Chondrocyte (in vitro differentiated cells): ENCODE measurements around the gene HLA-DQA1. TPM values are rescaled to one million over a fixed set of nuclear protein-coding genes. Genes with fewer than 3 reads are reported as not detected.
A peak's percentile ranks its signal among the peaks of the same experiment; 100 is the strongest.

Experiments used
- DNase-seq: peaks from one replicate; pipeline ENCODE4 v3.0.0; 2021; ENCODE audit warnings: mixed read lengths, low spot score
- H3K27ac Mint-ChIP-seq: one replicate; pipeline ENCODE4 v1.8.0; 2021; ENCODE audit warnings: mild to moderate bottlenecking, moderate library complexity, mixed read lengths; ENCODE audit not compliant: unreplicated experiment
- H3K27me3 Mint-ChIP-seq: 2 replicates; pipeline ENCODE4 v1.8.0; 2021; ENCODE audit warnings: low read depth, mixed read lengths
- H3K36me3 Mint-ChIP-seq: 2 replicates; pipeline ENCODE4 v1.8.0; 2021; ENCODE audit warnings: low read depth, mixed read lengths
- H3K4me1 Mint-ChIP-seq: 2 replicates; pipeline ENCODE4 v1.8.0; 2021; ENCODE audit warnings: low read depth, mild to moderate bottlenecking, mixed read lengths
- H3K4me3 Mint-ChIP-seq: one replicate; pipeline ENCODE4 v1.8.0; 2021; ENCODE audit warnings: mild to moderate bottlenecking, moderate library complexity, mixed read lengths; ENCODE audit not compliant: unreplicated experiment
- H3K9me3 Mint-ChIP-seq: 2 replicates; pipeline ENCODE4 v1.8.0; 2021; ENCODE audit warnings: low read depth, mixed read lengths
- CTCF ChIP-seq: fragments of 200-600 bp; sonication (generic); IDR thresholded peaks from 2 replicates; pipeline ENCODE4 v1.5.0; 2021; ENCODE audit warnings: antibody characterized with exemption, mild to moderate bottlenecking, moderate library complexity
- total RNA-seq: library from RNA; stranded (reverse); gene quantifications from 3 replicates; pipeline ENCODE4 v1.2.1, GENCODE V29; 2021

The HLA-DQA1 gene
- total RNA-seq, 1 donor from 2014 or later = not detected

- TF ChIP-seq CTCF = peak; percentile 70
- peaks cover 3% of the 10 kb centered on the region for H3K27me3 Mint-ChIP-seq
- H3K27ac Mint-ChIP-seq = no peak overlapping the region
- no peaks in the 10 kb centered on the region for H3K4me1 Mint-ChIP-seq
- peaks cover 1% of the 10 kb centered on the region for H3K36me3 Mint-ChIP-seq
- peaks cover 5% of the 10 kb centered on the region for H3K9me3 Mint-ChIP-seq
- H3K4me3 Mint-ChIP-seq = no peak overlapping the region
- no peak for DNase-seq
These were observed 14.4 kb upstream of the HLA-DQA1 start for GRCh38 chr6:32622545-32623401.

- no peak for TF ChIP-seq CTCF
- no peaks in the 10 kb centered on the region for H3K36me3 Mint-ChIP-seq
- H3K27me3 Mint-ChIP-seq = peaks cover 4% of the 10 kb centered on the region
- no peaks in the 10 kb centered on the region for H3K9me3 Mint-ChIP-seq
- H3K4me3 Mint-ChIP-seq = no peak overlapping the region
- no peak overlapping the region for H3K27ac Mint-ChIP-seq
- no peak for DNase-seq
- no peaks in the 10 kb centered on the region for H3K4me1 Mint-ChIP-seq
These were observed 13.5 kb upstream of the HLA-DQA1 start for GRCh38 chr6:32623693-32624092.

- Mint-ChIP-seq H3K4me1 (no peaks in the 10 kb centered on the region), H3K4me3 (no peak overlapping the region), H3K27me3 (peaks cover 6% of the 10 kb centered on the region)
These were observed 12.6 kb upstream of the HLA-DQA1 start for GRCh38 chr6:32624565-32624964.

GRCh38 chr6:32625137-32625536 is 12.1 kb upstream of the HLA-DQA1 start:
- Mint-ChIP-seq H3K36me3 (no peaks in the 10 kb centered on the region), H3K9me3 (no peaks in the 10 kb centered on the region), H3K4me1 (no peaks in the 10 kb centered on the region), H3K27ac (no peak overlapping the region), H3K27me3 (peaks cover 6% of the 10 kb centered on the region), H3K4me3 (no peak overlapping the region)
- TF ChIP-seq CTCF = no peak
- DNase-seq = no peak

More at GRCh38 chr6:32624565-32624964, 12.6 kb upstream of the HLA-DQA1 start:
- DNase-seq = no peak
- no peak overlapping the region for H3K27ac Mint-ChIP-seq
- H3K9me3 Mint-ChIP-seq = no peaks in the 10 kb centered on the region
- no peak for TF ChIP-seq CTCF
- no peaks in the 10 kb centered on the region for H3K36me3 Mint-ChIP-seq

- H3K9me3 Mint-ChIP-seq = no peaks in the 10 kb centered on the region
- H3K36me3 Mint-ChIP-seq = no peaks in the 10 kb centered on the region
- no peak for DNase-seq
- no peak for TF ChIP-seq CTCF
- no peaks in the 10 kb centered on the region for H3K4me1 Mint-ChIP-seq
- H3K4me3 Mint-ChIP-seq = no peak overlapping the region
- no peak overlapping the region for H3K27ac Mint-ChIP-seq
- H3K27me3 Mint-ChIP-seq = peaks cover 8% of the 10 kb centered on the region
These were observed 10.0 kb upstream of the HLA-DQA1 start for GRCh38 chr6:32627249-32627648.
